Astrocyte of the spinal cord (primary cell): ENCODE results near the gene ITCH.
"Not testable (repeated sequence)": the region's sequence is repeated elsewhere in the genome, so short reads cannot be mapped to it uniquely, and the experiment has no call there.

Source experiments
- DNase-seq: peaks from one replicate; pipeline ENCODE4 v3.0.0; 2011; ENCODE audit warnings: low read depth, low spot score
- H3K4me3 ChIP-seq: 2 replicates; pipeline ENCODE4 v1.5.1; 2011; ENCODE audit warnings: low read depth, mild to moderate bottlenecking, low read length, moderate library complexity
- CTCF ChIP-seq: IDR thresholded peaks from 2 replicates; pipeline ENCODE4 v1.5.1; 2012; ENCODE audit warnings: low read depth, mild to moderate bottlenecking, low read length, inconsistent platforms
- in situ Hi-C: cut with HindIII; loops from 2 replicates; pipeline ENCODE4 v1.10.0; 2017; ENCODE audit warnings: low sequenced_read_pairs

The ITCH gene

GRCh38 chr20:34397096-34397495, 34.0 kb downstream of the ITCH start:
- TF ChIP-seq CTCF, result no peak
- H3K4me3 ChIP-seq, result no peak overlapping the region
- DNase-seq, result no peak
- in situ Hi-C loops, result no loop called here

DNA sequence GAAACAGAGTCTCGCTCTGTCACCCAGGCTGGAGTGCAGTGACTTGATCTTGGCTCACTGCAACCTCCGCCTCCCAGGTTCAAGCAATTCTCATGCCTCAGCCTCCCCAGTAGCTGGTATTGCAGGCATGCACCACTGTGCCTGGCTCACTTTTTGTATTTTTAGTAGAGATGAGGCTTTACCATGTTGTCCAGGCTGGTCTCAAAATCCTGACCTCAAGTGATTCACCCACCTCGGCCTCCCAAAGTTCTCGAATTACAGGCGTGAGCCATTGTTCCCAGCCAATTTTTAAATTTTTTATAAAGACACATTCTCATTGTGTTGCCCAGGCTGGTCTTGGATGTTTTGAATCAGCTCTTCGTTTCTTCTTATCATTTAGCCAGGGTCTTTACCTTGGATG, 37.7 kb downstream of the ITCH start:
- H3K4me3 ChIP-seq, in situ Hi-C loops: not testable (repeated sequence)
- peak; percentile 80 for DNase-seq

DNA sequence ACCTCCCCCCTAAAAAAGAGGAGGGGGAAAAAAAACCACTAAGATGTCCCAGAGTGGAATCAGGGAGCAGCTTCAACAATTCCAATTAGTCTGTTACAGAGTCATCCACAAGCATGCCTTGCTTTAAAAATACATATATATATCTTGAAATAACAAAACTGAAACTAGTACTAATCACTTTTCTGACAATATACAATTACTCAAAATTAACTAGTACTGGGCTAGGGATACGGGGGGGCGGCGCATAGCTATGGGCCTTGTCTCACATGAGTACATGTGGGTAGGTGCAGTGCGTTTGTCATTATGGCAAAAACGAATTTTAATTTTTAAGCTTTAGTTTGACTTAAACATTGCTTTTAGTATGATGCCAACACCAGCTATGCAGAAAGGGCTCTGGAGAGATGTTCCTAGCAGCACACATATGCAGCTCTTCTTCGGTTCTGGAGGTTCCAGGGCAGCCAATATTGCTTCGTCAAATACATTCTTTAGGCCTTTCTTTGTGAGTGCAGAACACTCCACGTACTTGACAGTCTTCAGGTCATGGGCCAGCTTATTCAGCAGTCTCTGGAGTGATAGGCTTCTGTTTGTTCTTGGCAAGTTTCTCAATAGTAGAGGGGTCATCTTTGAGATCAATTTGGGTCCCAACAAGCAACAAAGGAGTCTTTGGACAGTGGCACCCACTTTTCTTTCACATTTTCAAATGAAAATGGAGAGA, 38.8 kb downstream of the ITCH start:
- no peak overlapping the region for H3K4me3 ChIP-seq
- TF ChIP-seq CTCF, result no peak
- DNase-seq, result no peak
- in situ Hi-C loops, result no loop called here

GRCh38 chr20:34402461-34402860, 39.4 kb downstream of the ITCH start:
- DNase-seq, result no peak
- in situ Hi-C loops, result no loop called here
- H3K4me3 ChIP-seq, result no peak overlapping the region
- TF ChIP-seq CTCF, result no peak

- no peak for TF ChIP-seq CTCF
- no peak overlapping the region for H3K4me3 ChIP-seq
- in situ Hi-C loops, result no loop called here
- DNase-seq, result no peak
Observed at GRCh38 chr20:34403063-34403827, 40.2 kb downstream of the ITCH start.

DNA sequence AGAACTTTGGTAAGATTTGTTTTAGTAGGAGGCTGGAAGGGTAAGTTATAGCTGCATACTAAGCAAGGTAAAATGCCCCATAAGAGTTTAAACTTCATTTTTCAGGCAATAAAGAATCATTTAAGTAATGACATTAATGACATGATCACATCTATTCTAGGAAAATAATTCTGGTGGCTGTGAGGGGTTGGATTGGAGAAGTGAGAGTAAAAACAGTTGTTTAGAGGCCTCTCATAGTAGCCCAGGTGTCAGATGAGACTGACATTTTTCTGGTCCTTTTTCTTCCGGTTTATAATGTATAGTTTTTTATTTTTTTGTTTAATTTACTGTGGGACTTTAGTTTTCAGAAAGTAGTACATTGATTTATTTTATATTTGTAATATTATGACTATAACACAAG, 40.8 kb downstream of the ITCH start:
- no peak for DNase-seq
- in situ Hi-C loops, result no loop called here
- H3K4me3 ChIP-seq, result no peak overlapping the region
- no peak for TF ChIP-seq CTCF

GRCh38 chr20:34404803-34405202, 41.7 kb downstream of the ITCH start:
- TF ChIP-seq CTCF, result no peak
- DNase-seq, result no peak
- in situ Hi-C loops, result no loop called here
- no peak overlapping the region for H3K4me3 ChIP-seq

DNA sequence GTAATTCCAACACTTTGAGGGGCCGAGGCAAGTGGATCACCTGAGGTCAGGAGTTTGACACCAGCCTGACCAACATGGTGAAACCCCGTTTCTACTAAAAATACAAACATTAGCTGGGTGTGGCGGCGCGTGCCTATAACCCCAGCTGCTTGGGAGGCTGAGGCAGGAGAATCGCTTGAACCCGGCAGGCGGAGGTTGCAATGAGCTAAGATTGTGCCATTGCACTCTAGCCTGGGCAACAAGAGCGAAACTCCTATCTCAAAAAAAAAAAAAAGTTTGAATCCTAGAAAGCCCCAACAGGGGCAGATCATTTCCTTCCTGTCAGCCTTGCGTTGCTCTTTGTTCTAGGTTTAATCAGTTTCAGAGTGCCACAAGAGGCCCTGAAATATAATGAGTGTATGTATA, 42.2 kb downstream of the ITCH start:
- DNase-seq, in situ Hi-C loops, H3K4me3 ChIP-seq: not testable (repeated sequence)

GRCh38 chr20:34405942-34406341, 42.9 kb downstream of the ITCH start:
- H3K4me3 ChIP-seq, in situ Hi-C loops, DNase-seq: not testable (repeated sequence)
